GM23338 (cell line): ENCODE data around the gene NEO1. TPM values are rescaled to one million over a fixed set of nuclear protein-coding genes. Genes with fewer than 3 reads are reported as not detected.

Source experiments
- EZH2phosphoT487 ChIP-seq: fragments of 200-600 bp; sonication (generic); IDR thresholded peaks from one replicate; pipeline ENCODE4 v1.8.1; 2018; ENCODE audit warnings: antibody characterized with exemption; ENCODE audit not compliant: unreplicated experiment
- POLR2AphosphoS5 ChIP-seq: IDR thresholded peaks from 2 replicates; pipeline ENCODE4 v1.6.1; 2016; ENCODE audit warnings: antibody characterized with exemption, low read depth
- STAT1 ChIP-seq: IDR thresholded peaks from one replicate; pipeline ENCODE4 v1.6.1; 2016; ENCODE audit warnings: antibody characterized with exemption; ENCODE audit not compliant: unreplicated experiment
- ZNF114 ChIP-seq: fragments of 250-450 bp; sonication (Bioruptor Pico); IDR thresholded peaks from 2 replicates; pipeline ENCODE4 v1.5.0; 2020; ENCODE audit warnings: mild to moderate bottlenecking, moderate library complexity
- ZNF331 ChIP-seq: fragments of 250-450 bp; sonication (Bioruptor Pico); IDR thresholded peaks from 2 replicates; pipeline ENCODE4 v1.5.0; 2020; ENCODE audit warnings: low read depth, mild to moderate bottlenecking, moderate library complexity
- polyA plus RNA-seq: library from polyadenylated mRNA; unstranded; fragments of >200 nt; fragmentation: Nextera tagmentation; extraction: Ambion mirVana; gene quantifications from 2 replicates; pipeline ENCODE4 v1.2.1, GENCODE V29; 2016
- total RNA-seq: library from RNA; depleted of rRNA; stranded (reverse); fragments of >200 nt; shearing (Covaris generic); gene quantifications from 2 replicates; pipeline ENCODE4 v1.2.3, GENCODE V29; 2014
- TF ChIP-seq, protein P1 (sequence below): fragments of 250-450 bp; sonication (Bioruptor Pico); IDR thresholded peaks from 2 replicates; pipeline ENCODE4 v1.5.0; 2020; ENCODE audit warnings: mild to moderate bottlenecking, moderate library complexity
- TF ChIP-seq, protein P2 (sequence below), 2 experiments: fragments of 200-600 bp in 1 of 2; sonication (generic) in 1 of 2; conservative IDR thresholded peaks; 2 replicates each; pipeline versions ENCODE4 v1.5.1 to v1.6.1; 2016 to 2017; ENCODE audit warnings: antibody characterized with exemption in 2 of 2, low read depth in 2 of 2, mild to moderate bottlenecking in 2 of 2, moderate library complexity in 1 of 2

NEO1 gene
- total and polyA plus RNA-seq, 2 experiments from 2014 or later, result 8.4 to 45.8 TPM

DNA sequence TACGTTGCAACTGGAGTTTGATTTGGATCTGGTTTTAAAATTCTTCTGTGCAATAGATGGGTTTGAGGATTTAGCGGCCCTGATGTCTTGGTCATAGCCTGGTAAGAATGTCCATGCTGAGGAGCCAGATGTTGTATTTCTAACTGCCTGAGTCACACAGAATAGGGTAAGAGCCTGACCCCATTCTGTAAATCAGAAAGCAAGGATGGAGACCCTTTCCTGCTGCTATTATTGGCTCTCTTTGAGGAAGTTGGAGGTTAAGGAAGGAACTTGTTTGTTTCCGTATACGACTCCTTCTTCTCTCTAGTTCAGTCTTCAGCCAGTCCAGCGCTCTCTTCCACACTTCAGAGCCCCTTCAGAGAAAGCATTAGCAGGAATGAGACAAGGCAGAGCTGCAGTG, 251.4 kb downstream of the NEO1 start (continued):
- TF ChIP-seq, protein P1, sequence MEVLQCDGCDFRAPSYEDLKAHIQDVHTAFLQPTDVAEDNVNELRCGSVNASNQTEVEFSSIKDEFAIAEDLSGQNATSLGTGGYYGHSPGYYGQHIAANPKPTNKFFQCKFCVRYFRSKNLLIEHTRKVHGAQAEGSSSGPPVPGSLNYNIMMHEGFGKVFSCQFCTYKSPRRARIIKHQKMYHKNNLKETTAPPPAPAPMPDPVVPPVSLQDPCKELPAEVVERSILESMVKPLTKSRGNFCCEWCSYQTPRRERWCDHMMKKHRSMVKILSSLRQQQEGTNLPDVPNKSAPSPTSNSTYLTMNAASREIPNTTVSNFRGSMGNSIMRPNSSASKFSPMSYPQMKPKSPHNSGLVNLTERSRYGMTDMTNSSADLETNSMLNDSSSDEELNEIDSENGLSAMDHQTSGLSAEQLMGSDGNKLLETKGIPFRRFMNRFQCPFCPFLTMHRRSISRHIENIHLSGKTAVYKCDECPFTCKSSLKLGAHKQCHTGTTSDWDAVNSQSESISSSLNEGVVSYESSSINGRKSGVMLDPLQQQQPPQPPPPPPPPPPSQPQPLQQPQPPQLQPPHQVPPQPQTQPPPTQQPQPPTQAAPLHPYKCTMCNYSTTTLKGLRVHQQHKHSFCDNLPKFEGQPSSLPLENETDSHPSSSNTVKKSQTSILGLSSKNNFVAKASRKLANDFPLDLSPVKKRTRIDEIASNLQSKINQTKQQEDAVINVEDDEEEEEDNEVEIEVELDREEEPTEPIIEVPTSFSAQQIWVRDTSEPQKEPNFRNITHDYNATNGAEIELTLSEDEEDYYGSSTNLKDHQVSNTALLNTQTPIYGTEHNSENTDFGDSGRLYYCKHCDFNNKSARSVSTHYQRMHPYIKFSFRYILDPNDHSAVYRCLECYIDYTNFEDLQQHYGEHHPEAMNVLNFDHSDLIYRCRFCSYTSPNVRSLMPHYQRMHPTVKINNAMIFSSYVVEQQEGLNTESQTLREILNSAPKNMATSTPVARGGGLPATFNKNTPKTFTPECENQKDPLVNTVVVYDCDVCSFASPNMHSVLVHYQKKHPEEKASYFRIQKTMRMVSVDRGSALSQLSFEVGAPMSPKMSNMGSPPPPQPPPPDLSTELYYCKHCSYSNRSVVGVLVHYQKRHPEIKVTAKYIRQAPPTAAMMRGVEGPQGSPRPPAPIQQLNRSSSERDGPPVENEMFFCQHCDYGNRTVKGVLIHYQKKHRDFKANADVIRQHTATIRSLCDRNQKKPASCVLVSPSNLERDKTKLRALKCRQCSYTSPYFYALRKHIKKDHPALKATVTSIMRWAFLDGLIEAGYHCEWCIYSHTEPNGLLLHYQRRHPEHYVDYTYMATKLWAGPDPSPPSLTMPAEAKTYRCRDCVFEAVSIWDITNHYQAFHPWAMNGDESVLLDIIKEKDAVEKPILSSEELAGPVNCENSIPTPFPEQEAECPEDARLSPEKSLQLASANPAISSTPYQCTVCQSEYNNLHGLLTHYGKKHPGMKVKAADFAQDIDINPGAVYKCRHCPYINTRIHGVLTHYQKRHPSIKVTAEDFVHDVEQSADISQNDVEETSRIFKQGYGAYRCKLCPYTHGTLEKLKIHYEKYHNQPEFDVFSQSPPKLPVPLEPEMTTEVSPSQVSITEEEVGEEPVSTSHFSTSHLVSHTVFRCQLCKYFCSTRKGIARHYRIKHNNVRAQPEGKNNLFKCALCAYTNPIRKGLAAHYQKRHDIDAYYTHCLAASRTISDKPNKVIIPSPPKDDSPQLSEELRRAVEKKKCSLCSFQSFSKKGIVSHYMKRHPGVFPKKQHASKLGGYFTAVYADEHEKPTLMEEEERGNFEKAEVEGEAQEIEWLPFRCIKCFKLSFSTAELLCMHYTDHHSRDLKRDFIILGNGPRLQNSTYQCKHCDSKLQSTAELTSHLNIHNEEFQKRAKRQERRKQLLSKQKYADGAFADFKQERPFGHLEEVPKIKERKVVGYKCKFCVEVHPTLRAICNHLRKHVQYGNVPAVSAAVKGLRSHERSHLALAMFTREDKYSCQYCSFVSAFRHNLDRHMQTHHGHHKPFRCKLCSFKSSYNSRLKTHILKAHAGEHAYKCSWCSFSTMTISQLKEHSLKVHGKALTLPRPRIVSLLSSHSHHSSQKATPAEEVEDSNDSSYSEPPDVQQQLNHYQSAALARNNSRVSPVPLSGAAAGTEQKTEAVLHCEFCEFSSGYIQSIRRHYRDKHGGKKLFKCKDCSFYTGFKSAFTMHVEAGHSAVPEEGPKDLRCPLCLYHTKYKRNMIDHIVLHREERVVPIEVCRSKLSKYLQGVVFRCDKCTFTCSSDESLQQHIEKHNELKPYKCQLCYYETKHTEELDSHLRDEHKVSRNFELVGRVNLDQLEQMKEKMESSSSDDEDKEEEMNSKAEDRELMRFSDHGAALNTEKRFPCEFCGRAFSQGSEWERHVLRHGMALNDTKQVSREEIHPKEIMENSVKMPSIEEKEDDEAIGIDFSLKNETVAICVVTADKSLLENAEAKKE (CRISPR knock-in tag), result no peak
- TF ChIP-seq EZH2phosphoT487 (no peak), ZNF331 (CRISPR knock-in tag) (no peak), STAT1 (no peak), POLR2AphosphoS5 (no peak), ZNF114 (no peak)
- TF ChIP-seq, protein P2, sequence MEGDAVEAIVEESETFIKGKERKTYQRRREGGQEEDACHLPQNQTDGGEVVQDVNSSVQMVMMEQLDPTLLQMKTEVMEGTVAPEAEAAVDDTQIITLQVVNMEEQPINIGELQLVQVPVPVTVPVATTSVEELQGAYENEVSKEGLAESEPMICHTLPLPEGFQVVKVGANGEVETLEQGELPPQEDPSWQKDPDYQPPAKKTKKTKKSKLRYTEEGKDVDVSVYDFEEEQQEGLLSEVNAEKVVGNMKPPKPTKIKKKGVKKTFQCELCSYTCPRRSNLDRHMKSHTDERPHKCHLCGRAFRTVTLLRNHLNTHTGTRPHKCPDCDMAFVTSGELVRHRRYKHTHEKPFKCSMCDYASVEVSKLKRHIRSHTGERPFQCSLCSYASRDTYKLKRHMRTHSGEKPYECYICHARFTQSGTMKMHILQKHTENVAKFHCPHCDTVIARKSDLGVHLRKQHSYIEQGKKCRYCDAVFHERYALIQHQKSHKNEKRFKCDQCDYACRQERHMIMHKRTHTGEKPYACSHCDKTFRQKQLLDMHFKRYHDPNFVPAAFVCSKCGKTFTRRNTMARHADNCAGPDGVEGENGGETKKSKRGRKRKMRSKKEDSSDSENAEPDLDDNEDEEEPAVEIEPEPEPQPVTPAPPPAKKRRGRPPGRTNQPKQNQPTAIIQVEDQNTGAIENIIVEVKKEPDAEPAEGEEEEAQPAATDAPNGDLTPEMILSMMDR (conservative IDR thresholded peaks at IDR 0.05; ENCODE audit: low read depth in 2 of 2), result no peak
